Esophagus mucosa (tissue), 1 donor: Measurements from ENCODE around the gene ABLIM2. TPM values are rescaled to one million over a fixed set of nuclear protein-coding genes. Genes with fewer than 3 reads are reported as not detected.

ENCODE experiments used
- ATAC-seq: fragments of 200-7000 bp; cut with Tn5 transposase; one replicate; pipeline ENCODE4 v1.9.1; 2020
- total RNA-seq: library from RNA; stranded (reverse); gene quantifications from one replicate; pipeline ENCODE4 v1.2.4, GENCODE V29; 2023
- donor health status: DM: yes; HTN: yes; CAD: no.

ABLIM2 gene
- total RNA-seq, 1 donor from 2014 or later: 20.1 TPM

DNA sequence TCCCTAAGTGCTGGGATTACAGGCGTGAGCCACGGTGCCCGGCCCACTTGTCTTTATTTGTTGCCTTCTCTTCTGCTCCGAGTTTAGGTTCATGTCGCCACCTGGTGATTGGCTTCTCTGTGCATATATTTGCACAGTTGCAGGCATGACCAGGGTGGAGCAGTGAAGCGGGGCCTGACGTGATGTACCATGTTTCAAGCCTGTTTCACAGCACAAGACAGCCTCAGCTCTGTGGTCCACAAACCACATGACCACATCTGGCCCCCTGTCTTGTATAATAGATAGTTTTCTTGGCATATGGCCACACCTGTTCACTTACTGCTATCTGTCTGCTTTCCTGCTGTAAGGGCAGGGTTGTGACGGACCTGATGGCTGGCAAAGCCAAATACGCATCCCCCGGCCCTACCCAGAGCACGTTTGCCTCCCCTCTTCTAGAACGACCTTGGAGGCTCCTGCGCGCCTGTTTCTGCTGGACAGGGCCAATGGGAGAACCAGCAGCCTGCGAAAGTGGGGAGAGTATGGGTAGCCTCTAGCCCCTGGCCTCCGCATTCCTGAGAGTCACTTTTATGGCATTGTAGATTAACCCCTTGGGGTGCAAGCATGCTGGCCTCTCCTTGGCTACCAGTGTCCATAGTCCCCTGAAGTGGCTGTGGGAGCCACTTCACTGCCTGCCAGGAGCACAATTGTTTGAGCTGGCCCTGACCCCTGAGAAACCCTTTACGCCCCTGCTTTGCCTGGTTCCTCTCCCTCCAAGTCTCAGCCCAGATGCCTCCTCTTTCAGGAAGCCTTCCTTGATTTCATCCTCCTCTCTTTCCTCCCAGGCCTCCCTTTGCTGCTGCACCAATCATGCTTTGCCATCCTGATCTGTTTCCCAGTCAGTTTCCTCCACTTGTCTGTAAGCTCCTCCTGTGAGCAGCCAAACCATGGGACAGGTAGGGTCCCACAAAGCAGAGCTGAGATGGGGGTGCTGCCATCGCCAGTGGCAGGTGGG is 34.4 kb upstream of the ABLIM2 start:
- peak; percentile 17 for ATAC-seq

DNA sequence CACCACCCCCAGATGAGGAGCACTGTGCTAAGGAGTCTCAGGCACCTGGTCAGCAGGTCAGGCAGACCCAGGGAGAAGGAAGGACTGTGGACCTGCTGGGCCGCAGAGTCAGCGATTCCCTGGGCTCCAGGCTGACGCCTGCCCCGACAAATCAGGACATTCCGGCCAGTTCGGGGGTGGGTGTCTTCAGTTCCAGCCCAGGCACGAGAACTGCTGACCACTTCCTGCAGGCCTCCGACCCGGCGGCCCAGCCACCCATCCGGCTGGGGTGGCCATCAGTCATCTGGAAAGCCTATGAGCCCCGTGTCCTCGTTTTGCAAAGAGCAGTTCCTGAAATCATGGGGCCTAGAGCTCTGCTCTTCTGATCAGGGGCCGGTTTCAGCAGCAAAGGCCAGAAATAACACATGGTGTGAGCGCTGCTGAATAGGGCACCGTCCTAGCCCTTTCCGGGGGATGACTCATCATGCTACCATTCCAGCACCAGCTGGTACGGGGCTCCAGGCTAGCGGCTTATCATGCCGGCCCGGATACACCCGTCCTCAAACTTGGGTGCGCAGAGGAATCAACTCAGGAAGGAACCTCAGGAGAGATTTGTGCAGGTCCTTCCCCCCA is 32.6 kb upstream of the ABLIM2 start:
- peak; percentile 58 for ATAC-seq

DNA sequence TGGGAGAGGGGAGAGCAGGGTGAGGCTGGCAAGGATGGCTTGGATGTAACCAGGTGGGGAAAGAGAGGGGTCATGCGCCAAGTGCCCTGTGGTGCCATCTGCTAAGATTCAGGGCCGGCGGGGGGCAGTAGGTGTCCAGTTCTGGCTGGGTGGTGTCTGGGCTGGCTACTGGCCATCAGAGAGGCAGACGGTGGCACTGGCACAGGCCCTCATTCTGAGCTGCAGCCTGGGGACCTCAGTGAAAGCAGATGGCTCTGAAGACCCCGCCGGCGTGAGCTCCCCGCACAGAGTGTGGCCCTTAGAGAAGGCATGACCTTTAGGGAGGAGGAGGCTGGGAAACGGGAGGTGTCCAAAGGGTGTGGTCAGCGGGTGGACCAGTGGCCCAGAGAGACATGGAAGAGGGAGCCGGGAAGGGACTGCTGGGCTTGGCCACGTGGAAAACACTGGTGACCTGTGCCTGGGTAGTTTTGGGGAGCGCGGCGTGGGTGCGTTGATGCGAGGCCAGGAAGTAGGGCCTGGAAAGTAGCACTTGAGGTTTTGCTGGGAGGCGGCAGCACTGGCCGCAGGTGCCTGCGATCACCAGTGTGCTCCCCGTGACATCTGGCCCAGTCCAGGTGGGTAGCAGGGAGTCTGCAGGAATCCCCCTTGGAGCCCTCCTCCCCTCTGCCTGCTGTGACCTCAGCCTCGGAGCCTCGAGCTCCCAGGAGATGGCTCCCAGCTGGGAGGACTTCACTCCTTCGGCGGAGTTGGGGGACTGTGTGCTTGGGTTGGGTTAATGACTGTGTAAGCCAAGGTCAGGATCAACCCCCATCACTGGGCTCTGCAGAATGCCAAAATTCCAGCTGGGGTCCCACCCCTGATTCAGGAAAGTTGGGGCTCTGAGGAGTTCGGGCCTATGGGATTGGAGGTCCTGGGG is 31.2 kb upstream of the ABLIM2 start:
- no peak for ATAC-seq

DNA sequence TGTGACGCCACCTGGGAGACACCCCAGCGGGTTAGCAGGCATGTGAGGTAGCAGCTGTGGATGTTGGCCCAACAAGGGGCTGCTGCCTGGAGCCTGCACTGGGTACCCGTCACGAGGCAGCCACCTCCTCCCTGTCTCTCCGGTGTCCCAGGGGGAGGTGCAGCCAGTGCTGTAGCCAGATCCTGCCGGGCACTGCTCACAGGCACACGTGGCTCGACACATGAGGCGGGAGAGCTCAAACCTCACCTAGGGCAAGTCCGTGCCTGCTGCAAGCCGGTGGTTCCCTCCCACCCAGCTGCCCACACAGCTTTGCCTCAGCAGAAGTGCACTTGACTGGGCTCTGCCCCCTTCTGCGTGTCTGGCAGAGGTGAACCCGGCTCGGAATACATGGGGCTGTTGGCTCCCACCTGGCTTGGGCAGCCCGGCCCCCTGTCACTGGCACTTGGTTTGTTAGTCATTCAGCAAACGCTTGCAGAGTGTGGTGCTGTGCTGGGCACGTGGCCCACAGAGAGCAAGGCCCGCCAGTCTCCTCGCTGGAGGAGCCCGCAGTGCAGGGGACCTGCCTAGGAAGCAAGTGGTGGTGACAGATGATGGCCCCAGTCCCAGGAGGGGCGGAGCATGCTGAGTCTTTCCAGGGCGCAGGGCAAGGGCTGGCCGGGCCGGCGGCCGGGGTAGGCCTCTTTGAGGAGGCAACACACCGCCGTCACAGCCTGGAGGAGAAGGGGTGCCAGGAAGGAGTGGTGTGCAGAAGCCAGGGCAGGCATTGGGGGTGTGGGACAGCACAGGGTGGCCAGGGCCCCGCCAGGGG is 30.3 kb upstream of the ABLIM2 start:
- peak; percentile 88 for ATAC-seq

DNA sequence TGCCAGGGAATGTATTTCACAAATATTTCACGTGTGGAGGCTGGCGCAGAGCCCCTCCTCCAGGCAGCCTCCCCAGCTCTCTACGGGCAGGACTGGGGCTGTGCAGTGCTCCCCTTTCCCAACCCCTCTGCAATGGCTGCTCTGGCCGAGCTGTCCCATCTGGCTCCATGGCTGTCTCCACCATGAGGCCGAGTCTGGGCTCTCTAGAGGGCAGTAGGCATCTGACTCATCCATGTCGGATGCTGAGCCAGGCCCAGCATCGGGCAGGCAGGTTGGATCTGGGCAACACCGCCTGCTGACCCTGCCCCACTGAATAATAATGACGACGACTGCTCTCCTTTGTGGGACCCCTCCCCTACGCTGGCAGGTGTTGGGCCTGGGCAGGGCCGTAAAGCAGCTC is 29.5 kb upstream of the ABLIM2 start:
- ATAC-seq: peak; percentile 7

DNA sequence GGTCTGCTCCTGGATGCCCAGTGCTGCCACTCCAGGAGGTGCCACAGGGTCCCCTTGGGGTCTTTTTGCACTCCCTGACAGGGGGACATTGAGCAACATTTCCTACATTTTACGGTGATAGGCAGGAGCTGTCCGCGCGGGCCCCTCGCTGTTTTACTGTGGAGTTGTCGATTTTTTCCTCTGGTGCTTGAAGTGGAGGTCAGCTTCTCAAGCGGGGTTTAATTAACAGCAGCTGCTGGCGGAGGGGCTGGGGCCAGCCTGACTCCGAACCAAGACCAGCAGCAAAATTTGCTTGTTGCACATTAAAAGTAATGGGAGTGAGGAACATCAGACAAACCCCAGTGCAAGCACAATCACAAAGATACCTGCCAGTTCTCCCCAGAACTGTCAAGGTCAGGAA is 27.3 kb upstream of the ABLIM2 start:
- no peak for ATAC-seq

DNA sequence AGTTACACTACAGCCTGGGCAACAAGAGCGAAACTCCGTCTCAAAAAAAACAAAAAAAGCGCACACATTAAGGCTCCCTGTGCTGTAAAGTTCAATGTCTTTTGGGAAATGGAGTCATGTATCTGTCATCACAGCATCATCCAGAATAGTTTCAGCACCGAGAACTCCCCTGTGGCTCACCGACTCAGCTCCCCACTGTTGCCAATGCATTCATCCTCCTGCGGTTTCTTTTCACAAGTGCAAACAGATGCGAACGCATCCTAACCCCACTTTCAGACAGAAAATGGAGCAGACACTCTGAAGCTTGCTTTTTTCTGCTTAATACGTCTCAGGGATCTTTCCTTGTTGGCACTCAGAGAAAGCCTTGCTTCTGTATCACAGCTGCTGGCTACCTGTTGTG is 26.7 kb upstream of the ABLIM2 start:
- no peak for ATAC-seq

DNA sequence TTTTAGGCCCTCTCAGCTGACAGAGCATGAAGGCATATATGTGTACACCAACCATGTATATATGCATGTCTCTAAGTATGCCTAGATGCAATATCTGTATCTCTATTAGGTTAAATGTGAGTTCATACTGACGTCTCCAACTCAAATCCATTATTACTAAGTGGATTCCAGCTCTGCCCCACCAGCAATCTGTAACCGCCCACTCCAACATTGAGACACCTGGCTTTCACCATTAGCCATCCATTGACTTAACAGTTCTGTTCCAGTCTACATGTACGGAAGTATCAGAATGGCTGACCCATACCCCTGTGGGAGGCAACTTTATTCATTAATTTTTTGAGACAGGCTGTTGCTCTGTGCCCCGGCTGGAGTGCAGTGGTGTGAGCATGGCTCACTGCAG is 25.4 kb upstream of the ABLIM2 start:
- ATAC-seq: no peak

DNA sequence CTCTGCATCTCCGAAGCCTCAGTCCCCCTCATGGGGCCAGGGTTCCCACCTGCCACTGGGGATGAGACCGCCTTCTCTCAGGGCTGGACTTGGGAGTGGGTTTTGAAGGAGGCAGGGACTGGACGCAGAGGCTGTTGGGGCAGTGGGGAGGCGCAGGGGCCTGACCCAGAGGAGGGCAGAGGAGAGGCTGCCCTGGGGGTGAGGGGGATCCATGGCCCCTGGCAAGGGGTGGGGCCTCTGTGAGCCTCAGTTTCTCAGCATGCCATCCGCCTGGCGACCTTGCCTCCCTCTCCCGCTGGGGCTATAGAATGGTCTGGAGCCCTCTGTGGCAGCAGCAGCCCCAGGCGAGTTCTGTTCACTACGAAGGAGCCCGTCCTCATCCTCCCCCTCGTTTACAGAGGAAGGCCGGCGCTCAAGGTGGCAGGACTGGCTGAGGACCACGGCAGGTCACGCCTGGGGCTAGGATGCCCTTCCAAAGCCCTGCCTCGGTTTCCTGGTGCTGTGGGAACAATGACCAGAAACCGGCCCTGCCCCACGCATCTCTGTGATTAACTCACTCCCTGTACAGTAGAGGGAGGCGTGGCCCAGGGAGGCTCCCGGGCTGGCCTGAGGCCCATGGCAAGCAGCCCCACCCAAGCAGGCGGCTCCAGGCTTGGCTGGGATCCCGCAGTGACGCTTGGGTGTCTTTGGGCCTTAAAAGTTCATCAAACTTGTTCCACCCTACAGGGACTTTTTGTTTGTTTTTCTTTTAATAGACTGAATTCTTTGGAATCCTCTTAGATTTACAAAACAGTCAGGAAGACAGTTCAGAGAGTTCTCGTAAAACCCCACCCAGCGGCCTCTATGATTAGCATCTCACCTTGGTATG is 24.5 kb upstream of the ABLIM2 start:
- ATAC-seq: peak; percentile 90

DNA sequence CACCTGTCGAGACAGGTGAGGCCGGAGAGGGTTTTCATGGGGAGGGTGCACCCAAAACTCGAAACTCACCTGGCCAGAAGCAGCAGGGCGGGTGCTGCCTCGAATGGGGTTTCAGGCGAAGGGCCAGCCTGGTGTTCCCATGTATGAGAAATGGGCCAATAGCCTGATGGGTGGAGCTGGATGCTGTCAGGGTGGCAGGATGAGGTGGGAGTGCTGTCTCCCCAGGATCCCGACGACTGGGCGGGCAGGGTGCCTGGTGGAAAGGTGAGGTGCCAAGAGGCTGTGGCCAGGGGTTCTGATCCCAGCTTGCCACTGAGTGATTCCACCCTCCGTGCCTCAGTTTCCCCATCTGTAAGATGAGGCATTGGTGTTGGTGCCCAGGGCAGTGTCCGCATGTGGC is 23.7 kb upstream of the ABLIM2 start:
- ATAC-seq: peak; percentile 72

DNA sequence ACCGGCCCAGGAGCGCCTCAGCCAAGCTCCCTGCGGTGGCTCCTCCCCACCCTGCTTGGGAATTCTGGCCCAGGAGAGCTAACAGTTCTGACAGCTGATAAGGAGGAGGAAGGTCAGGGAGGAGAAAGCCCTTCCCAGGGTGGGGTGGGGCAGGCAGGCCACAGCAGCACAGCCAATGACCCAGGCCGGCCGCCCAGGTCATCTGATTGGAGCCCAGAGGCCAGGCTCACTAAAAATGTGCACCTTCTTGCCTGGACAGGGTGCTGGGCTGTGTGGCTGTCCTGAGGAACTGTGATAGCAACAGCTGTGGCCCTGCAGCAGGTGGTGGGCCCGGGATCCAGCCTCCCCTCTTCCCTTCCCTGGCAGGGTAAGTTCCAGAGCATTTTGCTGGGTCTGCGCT is 23.2 kb upstream of the ABLIM2 start:
- peak; percentile 0 for ATAC-seq

DNA sequence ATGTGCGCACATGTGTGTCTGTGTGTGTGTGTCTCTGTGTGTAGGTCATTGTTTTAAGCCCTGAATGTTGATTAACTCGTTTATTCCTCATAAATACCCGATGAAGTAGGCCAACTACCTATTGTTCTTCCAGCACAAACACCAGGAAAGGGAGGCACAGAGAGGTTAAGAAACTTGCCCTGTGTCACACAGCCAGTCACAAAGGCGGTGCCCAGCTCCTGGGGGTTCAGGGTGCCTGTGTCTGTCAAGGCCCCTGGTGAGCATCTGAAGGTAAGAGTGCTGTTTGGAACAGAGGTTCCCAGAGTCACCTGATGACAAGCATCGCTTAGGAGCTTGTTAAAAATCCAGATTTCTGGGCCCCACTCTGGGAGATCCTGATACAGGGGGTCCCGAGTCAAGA is 22.5 kb upstream of the ABLIM2 start:
- no peak for ATAC-seq

DNA sequence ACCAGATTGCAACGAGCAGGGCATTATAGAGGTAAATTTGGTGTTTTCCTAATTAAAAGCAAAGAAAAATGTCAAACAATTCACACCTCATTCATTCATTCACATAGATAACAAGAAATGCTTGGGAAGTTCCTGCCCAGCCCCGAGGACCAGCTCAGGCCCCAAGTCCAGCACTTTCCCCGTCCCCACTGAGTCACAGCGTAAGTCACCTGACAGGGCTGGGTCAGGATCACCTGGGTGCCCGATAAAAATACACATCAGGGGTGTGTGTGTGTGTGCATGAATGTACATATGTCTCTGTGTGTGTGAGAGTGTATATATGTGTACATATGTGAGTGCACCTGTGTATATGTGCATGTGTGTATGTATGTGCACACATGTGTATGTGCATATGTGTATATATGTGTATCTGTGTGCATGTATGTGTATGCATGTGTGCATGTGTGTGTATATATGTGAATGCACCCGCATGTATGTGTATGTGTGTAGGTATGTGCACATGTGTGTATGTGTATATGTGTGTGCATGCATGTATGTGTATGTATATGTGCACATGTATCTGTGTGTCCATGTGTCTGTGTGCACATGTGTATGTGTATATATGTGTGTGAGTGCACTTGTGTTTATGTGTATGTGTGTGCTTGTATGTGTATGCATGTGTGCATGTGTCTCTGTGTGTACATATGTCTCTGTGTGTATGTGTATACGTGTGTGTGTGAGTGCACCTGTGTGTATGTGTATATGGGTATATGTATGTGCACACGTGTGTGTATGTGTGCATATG is 21.9 kb upstream of the ABLIM2 start:
- peak; percentile 34 for ATAC-seq

DNA sequence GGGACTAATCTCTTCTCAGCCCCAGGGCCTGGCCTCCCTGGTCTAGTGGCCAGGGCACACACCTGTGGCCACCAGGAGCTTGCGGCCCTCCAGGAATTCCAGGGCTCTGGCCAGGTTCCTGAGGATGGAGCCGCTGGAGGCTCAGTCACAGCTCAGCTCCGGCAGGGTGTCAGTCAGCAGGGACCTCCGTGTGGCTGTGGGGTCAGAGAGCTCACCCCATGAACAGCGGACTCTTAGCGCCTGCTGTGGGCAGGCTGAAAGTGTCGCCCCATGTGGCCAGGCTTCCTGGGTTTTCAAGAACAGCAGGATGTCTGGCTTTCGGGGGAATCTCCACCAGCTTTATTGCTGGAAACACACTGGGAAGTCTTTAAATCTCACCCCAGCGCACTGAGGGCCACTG is 21.2 kb upstream of the ABLIM2 start:
- no peak for ATAC-seq

DNA sequence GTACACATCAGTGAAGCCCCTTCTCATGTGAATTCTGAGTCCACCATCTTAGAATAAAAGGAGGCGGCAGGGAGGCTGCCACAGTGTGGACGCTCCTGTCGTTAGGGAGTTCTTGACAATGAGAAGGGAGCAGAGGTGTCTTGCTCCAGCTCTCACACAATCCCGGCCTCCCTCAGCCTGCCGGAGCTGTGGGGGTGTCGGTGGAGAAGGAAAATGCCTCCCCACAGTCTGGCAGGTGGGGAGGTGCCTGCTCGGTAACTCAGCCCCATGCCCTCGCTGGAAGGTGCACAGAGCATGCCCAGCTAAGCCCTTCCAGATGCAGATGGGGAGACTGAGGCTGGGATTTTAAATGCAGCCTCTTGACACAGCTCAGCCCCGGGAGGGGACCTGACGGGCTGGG is 20.5 kb upstream of the ABLIM2 start:
- no peak for ATAC-seq

DNA sequence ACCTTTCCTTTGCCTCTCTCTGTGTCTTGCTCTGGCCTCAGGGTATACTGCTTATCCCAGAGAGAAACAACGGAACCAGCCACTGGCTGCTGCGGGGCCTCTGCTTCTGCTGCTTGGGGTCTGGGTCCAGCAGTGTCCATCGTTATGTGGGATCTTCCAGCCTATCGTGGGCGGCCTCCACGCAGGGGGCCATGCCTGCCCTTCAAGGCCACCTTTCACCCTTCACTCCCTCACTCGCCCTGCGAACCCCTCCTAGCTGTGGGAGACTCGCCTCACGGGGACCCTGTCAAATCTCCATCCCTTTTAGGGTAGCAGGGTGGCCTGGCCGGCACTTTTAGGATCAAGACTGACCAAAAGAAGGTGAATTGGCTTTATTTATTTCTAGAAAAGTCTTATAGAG is 19.3 kb upstream of the ABLIM2 start:
- ATAC-seq: no peak

DNA sequence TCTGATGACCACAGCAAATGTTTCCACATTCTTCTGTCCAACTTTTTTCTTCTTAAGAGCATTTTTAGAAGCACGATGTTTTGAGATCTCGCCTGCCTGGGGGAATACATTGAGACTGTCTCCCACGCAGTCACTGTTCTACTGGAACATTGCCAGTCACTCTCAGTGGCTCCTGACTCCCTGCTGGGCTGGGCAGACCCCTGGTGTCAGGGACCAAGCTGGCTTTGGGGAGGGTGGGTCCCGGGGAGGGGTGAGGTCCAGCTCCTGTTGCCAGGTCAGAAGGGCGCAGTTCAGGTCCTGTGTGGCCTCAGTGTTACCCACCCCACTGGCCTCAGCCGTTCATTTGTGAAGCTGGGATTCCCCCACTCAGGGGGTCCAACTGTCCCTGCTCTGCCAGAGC is 18.9 kb upstream of the ABLIM2 start:
- no peak for ATAC-seq

DNA sequence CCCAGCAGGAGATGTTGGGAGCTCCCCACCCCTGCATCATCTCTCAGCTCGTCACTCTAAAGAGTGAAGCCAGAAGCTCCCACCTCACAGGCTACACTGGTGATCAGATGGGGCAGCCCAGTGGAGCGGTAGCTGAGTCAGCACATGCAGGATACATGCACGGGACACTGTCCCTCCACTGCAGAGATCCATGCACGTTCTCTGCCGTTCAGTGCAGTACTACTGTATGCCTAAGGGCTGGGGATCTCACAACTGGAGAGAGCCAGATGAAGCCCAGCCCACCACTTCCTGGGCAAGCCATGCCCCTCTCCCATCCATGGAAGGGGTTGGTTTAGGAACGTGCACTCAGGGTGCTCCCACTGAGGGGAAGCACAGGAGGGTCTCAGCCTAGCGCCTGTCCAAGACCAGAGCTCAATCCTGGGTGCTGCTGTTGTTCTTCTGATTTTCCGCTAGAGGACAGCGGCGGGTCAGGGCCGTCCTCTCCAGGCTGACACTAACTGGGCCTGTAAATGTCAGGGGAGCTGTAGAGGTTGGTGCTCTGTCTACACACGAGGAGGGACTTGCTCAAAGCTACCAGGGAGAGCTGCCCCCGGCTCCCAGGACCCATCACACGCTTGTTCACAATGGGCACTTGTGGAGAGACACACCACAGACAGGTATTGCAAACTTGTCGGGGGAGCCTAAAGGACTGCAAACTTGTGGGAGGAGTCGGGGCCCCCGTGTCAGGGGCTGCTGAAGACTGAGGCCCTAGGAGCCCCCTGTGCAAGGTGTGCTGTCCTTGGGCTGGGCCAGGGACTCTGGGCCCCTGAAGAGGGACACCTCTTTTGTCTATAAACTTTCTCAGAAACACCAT is 18.2 kb upstream of the ABLIM2 start:
- peak; percentile 61 for ATAC-seq

DNA sequence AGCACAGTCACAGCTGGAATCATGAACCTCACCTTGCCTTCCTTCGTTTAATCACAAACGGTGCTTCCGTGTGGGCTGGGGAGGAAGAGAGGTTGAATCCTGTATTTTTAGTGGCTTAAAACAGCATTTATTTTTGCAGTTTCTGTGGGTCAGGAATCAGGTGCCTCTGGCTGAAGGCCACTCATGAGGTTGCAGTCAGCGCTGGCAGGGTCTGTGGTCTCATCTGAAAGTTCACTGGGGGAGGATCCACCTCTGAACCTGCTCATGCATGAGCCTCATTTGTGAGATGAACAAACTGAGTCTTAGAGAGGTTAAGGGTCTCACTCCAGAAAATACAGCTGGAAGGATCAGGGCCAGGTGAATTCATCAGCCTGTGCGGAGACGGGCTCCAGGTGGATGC is 17.1 kb upstream of the ABLIM2 start:
- no peak for ATAC-seq
